ENCODE measurements around the gene FBXO17. TPM values are rescaled to one million over a fixed set of nuclear protein-coding genes. Genes with fewer than 3 reads are reported as not detected.

Gene FBXO17
- total and polyA plus RNA-seq, 2 of the 13 experiments (the other 11 are each of a cell fraction or from before 2014, with no cell fraction given): 22.1 to 58.7 TPM

- POLR2A ChIA-PET: interaction anchor here (1.4 kb wide), 1 partner anchor 9 kb away, joined by 5 read pairs; no protein-coding TSS in a partner anchor
- in situ Hi-C loops (cut with HindIII; ENCODE audit: extremely low pct_ligation_motif_present, low pct_unique_long_range_greater_than_20kb): no loop called here
Measured at GRCh38 chr19:38970664-38971532, 4.6 kb downstream of the FBXO17 start.

More at GRCh38 chr19:38970664-38971532, 4.6 kb downstream of the FBXO17 start:
- no peak for TF ChIP-seq ZXDC (CRISPR knock-in tag; IDR thresholded peaks at IDR 0.05)
- TF ChIP-seq ZNF33A (CRISPR knock-in tag; IDR thresholded peaks at IDR 0.05; ENCODE audit: borderline replicate concordance): no peak
- 0 out of 2 replicates have a peak, but pooled peaks have one; percentile 4 for TF ChIP-seq CEBPG (CRISPR knock-in tag; IDR thresholded peaks at IDR 0.05)
- TF ChIP-seq RARA (CRISPR knock-in tag; IDR thresholded peaks at IDR 0.05): 0 out of 2 replicates have a peak, but pooled peaks have one; percentile 12
- peak; percentile 10; the same call in 1 of the 2 replicates for TF ChIP-seq POLR2AphosphoS5 (IDR thresholded peaks at IDR 0.05; ENCODE audit: low read depth, low read length)
- peak; percentile 48; the same call in 1 of the 2 replicates for TF ChIP-seq FOSL2 (CRISPR knock-in tag; IDR thresholded peaks at IDR 0.05)
- WGBS (ENCODE audit: low lambda C conversion rate): 90% methylated on average over 11 of the region's 12 CpGs
- H3K9ac ChIP-seq (ENCODE audit: insufficient read depth, low read depth, low read length): no peak overlapping the region
- intact Hi-C loops (cut with micrococcal nuclease; ENCODE audit: unreplicated experiment): no loop called here
- H3K27ac ChIP-seq (ENCODE audit: extremely low read length, insufficient read depth, low read length): no peak overlapping the region
- H3K9me3 ChIP-seq (ENCODE audit: low read length): no peaks in the 10 kb centered on the region
- no peak overlapping the region for H2AFZ ChIP-seq (ENCODE audit: low read length)
- DNase-seq (ENCODE audit: low spot score) (no peak), FAIRE-seq (no peak), ATAC-seq (no peak)
- 0 out of 2 replicates have a peak overlapping the region, but pooled peaks have one; percentile 11 for H3K4me2 ChIP-seq (ENCODE audit: low read depth, low read length)
- no peak overlapping the region for H3K4me3 ChIP-seq (replicated peaks in 1 of 3; ENCODE audit: insufficient read depth in 1 of 3, low read depth in 2 of 3, low read length in 3 of 3)
- peaks cover 43% of the 10 kb centered on the region for H3K4me1 ChIP-seq (ENCODE audit: insufficient read depth, low read length)
- CTCF ChIA-PET (ENCODE audit: low intra/inter-chr PET ratio, low total read pairs): no interaction called here
- BruUV-seq (replicated peaks): no TSS peak
- H3K36me3 ChIP-seq (replicated peaks in 1 of 2; ENCODE audit: control insufficient read depth in 1 of 2, insufficient read depth in 2 of 2, low read length in 2 of 2): peaks cover 2 to 19% of the 10 kb centered on the region in 2 experiments; a peak in 3 of 5 replicates
- H4K20me1 ChIP-seq (ENCODE audit: insufficient read depth, low read length): peaks cover 11% of the 10 kb centered on the region; the same call in 1 of the 2 replicates
- H3K27me3 ChIP-seq (ENCODE audit: control insufficient read depth in 1 of 2, insufficient read depth in 2 of 2, low read length in 2 of 2): no peaks in the 10 kb centered on the region
- peaks cover 70% of the 10 kb centered on the region for H3K79me2 ChIP-seq (ENCODE audit: insufficient read depth, low read length)
